GM23338 (cell line): ENCODE data around the gene CHI3L1. TPM values are rescaled to one million over a fixed set of nuclear protein-coding genes. Genes with fewer than 3 reads are reported as not detected.

Experiments
- ATAC-seq: fragments of 200-7000 bp; cut with Tn5 transposase; 3 replicates; pipeline ENCODE4 v1.9.1; 2020
- DNase-seq: peaks from one replicate; pipeline ENCODE4 v3.0.0-alpha.2; 2015; ENCODE audit warnings: low spot score
- H2AFZ ChIP-seq: fragments of 200-600 bp; sonication (generic); 2 replicates; pipeline ENCODE4 v1.8.0; 2016; ENCODE audit warnings: antibody characterized with exemption, mild to moderate bottlenecking, moderate library complexity
- H3F3A ChIP-seq: fragments of 200-600 bp; sonication (generic); replicated peaks from 2 replicates; pipeline ENCODE4 v1.8.0; 2017; ENCODE audit warnings: antibody characterized with exemption, mixed run types, low read depth
- H3K27ac ChIP-seq: fragments of 200-600 bp; sonication (generic); 2 replicates; pipeline ENCODE4 v1.6.1; 2016; ENCODE audit warnings: low read depth
- H3K27me3 ChIP-seq: fragments of 200-600 bp; sonication (generic); 2 replicates; pipeline ENCODE4 v1.8.0; 2016; ENCODE audit warnings: mild to moderate bottlenecking, mixed run types, moderate library complexity; ENCODE audit not compliant: insufficient read depth
- H3K36me3 ChIP-seq: fragments of 200-600 bp; sonication (generic); 2 replicates; pipeline ENCODE4 v1.8.0; 2016; ENCODE audit warnings: mild to moderate bottlenecking; ENCODE audit not compliant: insufficient read depth
- H3K4me1 ChIP-seq: fragments of 200-600 bp; sonication (generic); 2 replicates; pipeline ENCODE4 v1.8.0; 2016; ENCODE audit warnings: mild to moderate bottlenecking, moderate library complexity; ENCODE audit not compliant: insufficient read depth
- H3K4me2 ChIP-seq: fragments of 200-600 bp; sonication (generic); 2 replicates; pipeline ENCODE4 v1.7.1; 2017; ENCODE audit warnings: mixed run types
- H3K4me3 ChIP-seq: fragments of 200-600 bp; sonication (generic); 2 replicates; pipeline ENCODE4 v1.6.1; 2016; ENCODE audit warnings: mixed run types
- H3K79me2 ChIP-seq: fragments of 200-600 bp; sonication (generic); replicated peaks from 2 replicates; pipeline ENCODE4 v1.8.0; 2017; ENCODE audit warnings: mild to moderate bottlenecking; ENCODE audit not compliant: insufficient read depth
- H3K9me2 ChIP-seq: fragments of 200-600 bp; sonication (generic); 2 replicates; pipeline ENCODE4 v1.8.0; 2017; ENCODE audit not compliant: insufficient read depth
- H4K20me1 ChIP-seq: fragments of 200-600 bp; sonication (generic); replicated peaks from 2 replicates; pipeline ENCODE4 v1.8.0; 2017; ENCODE audit warnings: mild to moderate bottlenecking; ENCODE audit not compliant: insufficient read depth
- H3K27ac Mint-ChIP-seq: 2 replicates; pipeline ENCODE4 v1.8.0; 2020; ENCODE audit warnings: inconsistent platforms, mild to moderate bottlenecking, moderate library complexity, mixed read lengths
- H3K27me3 Mint-ChIP-seq: 3 replicates; pipeline ENCODE4 v1.8.0; 2022; ENCODE audit warnings: low read depth, mild to moderate bottlenecking, moderate library complexity, mixed read lengths, inconsistent platforms; ENCODE audit not compliant: insufficient read depth, poor library complexity
- H3K36me3 Mint-ChIP-seq: 3 replicates; pipeline ENCODE4 v1.8.0; 2021; ENCODE audit warnings: low read depth, mild to moderate bottlenecking, inconsistent platforms, moderate library complexity, mixed read lengths
- H3K4me1 Mint-ChIP-seq: 3 replicates; pipeline ENCODE4 v1.8.0; 2020; ENCODE audit warnings: mild to moderate bottlenecking, inconsistent platforms, mixed read lengths
- H3K4me3 Mint-ChIP-seq: 3 replicates; pipeline ENCODE4 v1.8.0; 2021; ENCODE audit warnings: moderate library complexity, mild to moderate bottlenecking, inconsistent platforms, mixed read lengths
- H3K9me3 Mint-ChIP-seq: 3 replicates; pipeline ENCODE4 v1.8.0; 2020; ENCODE audit warnings: moderate library complexity, mild to moderate bottlenecking, inconsistent platforms, mixed read lengths
- CREB1 ChIP-seq: fragments of 250-450 bp; sonication (Bioruptor Pico); IDR thresholded peaks from 2 replicates; pipeline ENCODE4 v1.5.0; 2020; ENCODE audit warnings: low read depth, mild to moderate bottlenecking, moderate library complexity
- ETS1 ChIP-seq: IDR thresholded peaks from 2 replicates; pipeline ENCODE4 v1.6.1; 2016; ENCODE audit warnings: antibody characterized with exemption
- EZH2 ChIP-seq: fragments of 200-600 bp; sonication (generic); IDR thresholded peaks from one replicate; pipeline ENCODE4 v1.8.0; 2017; ENCODE audit warnings: antibody characterized with exemption, mild to moderate bottlenecking, low read depth; ENCODE audit not compliant: unreplicated experiment
- EZH2phosphoT487 ChIP-seq: fragments of 200-600 bp; sonication (generic); IDR thresholded peaks from one replicate; pipeline ENCODE4 v1.8.1; 2018; ENCODE audit warnings: antibody characterized with exemption; ENCODE audit not compliant: unreplicated experiment
- NANOG ChIP-seq: IDR thresholded peaks from 2 replicates; pipeline ENCODE4 v1.6.1; 2016; ENCODE audit warnings: antibody characterized with exemption, borderline replicate concordance
- POLR2AphosphoS5 ChIP-seq: IDR thresholded peaks from 2 replicates; pipeline ENCODE4 v1.6.1; 2016; ENCODE audit warnings: antibody characterized with exemption, low read depth
- REST ChIP-seq: IDR thresholded peaks from one replicate; pipeline ENCODE4 v1.6.1; 2018; ENCODE audit warnings: antibody characterized with exemption; ENCODE audit not compliant: unreplicated experiment
- STAT1 ChIP-seq: IDR thresholded peaks from one replicate; pipeline ENCODE4 v1.6.1; 2016; ENCODE audit warnings: antibody characterized with exemption; ENCODE audit not compliant: unreplicated experiment
- ZNF114 ChIP-seq: fragments of 250-450 bp; sonication (Bioruptor Pico); IDR thresholded peaks from 2 replicates; pipeline ENCODE4 v1.5.0; 2020; ENCODE audit warnings: mild to moderate bottlenecking, moderate library complexity
- ZNF331 ChIP-seq: fragments of 250-450 bp; sonication (Bioruptor Pico); IDR thresholded peaks from 2 replicates; pipeline ENCODE4 v1.5.0; 2020; ENCODE audit warnings: low read depth, mild to moderate bottlenecking, moderate library complexity
- polyA plus RNA-seq: library from polyadenylated mRNA; unstranded; fragments of >200 nt; fragmentation: Nextera tagmentation; extraction: Ambion mirVana; gene quantifications from 2 replicates; pipeline ENCODE4 v1.2.1, GENCODE V29; 2016
- total RNA-seq: library from RNA; depleted of rRNA; stranded (reverse); fragments of >200 nt; shearing (Covaris generic); gene quantifications from 2 replicates; pipeline ENCODE4 v1.2.3, GENCODE V29; 2014
- TF ChIP-seq, protein P1 (sequence below), 2 experiments: fragments of 200-600 bp in 1 of 2; sonication (generic) in 1 of 2; conservative IDR thresholded peaks; 2 replicates each; pipeline versions ENCODE4 v1.5.1 to v1.6.1; 2016 to 2017; ENCODE audit warnings: antibody characterized with exemption in 2 of 2, low read depth in 2 of 2, mild to moderate bottlenecking in 2 of 2, moderate library complexity in 1 of 2

The CHI3L1 gene
- total and polyA plus RNA-seq, 2 experiments from 2014 or later: 0.76 TPM; not detected in 1

DNA sequence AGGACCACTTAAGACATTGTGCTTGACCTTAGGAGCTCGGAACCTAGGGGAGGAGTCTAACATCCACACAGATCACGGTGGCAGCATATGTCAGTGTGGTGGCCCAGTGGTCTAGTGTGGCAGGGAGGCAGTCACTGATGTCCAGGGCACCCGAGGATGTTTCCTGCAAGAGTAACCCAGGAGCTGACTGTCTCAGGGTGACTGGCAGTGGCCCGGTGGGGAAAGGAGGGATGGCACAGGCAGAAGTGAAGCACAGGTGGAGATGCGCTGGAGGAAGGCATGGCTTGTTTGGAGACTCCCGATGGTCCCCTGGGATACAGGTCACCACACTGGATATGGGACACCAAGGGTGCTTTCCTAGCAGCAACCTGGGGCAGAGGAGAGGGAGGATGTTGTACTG, 26.6 kb upstream of the CHI3L1 start:
- H3K4me3 ChIP-seq: no peak overlapping the region
- DNase-seq: no peak
- no peaks in the 10 kb centered on the region for H3K79me2 ChIP-seq
- no peak overlapping the region for H3K4me2 ChIP-seq
- H3K36me3 Mint-ChIP-seq: no peaks in the 10 kb centered on the region
- peaks cover 17% of the 10 kb centered on the region for H3K4me1 Mint-ChIP-seq
- no peak for ATAC-seq
- no peak for TF ChIP-seq EZH2phosphoT487
- no peak for TF ChIP-seq ZNF331
- no peak for TF ChIP-seq REST
- TF ChIP-seq ZNF114 (CRISPR knock-in tag): no peak
- TF ChIP-seq, protein P1, sequence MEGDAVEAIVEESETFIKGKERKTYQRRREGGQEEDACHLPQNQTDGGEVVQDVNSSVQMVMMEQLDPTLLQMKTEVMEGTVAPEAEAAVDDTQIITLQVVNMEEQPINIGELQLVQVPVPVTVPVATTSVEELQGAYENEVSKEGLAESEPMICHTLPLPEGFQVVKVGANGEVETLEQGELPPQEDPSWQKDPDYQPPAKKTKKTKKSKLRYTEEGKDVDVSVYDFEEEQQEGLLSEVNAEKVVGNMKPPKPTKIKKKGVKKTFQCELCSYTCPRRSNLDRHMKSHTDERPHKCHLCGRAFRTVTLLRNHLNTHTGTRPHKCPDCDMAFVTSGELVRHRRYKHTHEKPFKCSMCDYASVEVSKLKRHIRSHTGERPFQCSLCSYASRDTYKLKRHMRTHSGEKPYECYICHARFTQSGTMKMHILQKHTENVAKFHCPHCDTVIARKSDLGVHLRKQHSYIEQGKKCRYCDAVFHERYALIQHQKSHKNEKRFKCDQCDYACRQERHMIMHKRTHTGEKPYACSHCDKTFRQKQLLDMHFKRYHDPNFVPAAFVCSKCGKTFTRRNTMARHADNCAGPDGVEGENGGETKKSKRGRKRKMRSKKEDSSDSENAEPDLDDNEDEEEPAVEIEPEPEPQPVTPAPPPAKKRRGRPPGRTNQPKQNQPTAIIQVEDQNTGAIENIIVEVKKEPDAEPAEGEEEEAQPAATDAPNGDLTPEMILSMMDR (conservative IDR thresholded peaks at IDR 0.05; ENCODE audit: low read depth in 2 of 2): no peak
- no peak for TF ChIP-seq NANOG
- no peak for TF ChIP-seq STAT1
- no peak for TF ChIP-seq CREB1 (CRISPR knock-in tag)
- TF ChIP-seq ETS1: no peak
- H3K9me2 ChIP-seq: no peaks in the 10 kb centered on the region
- no peak overlapping the region for H3K27ac ChIP-seq
- H3K27me3 ChIP-seq: no peaks in the 10 kb centered on the region
- H3K9me3 Mint-ChIP-seq: no peaks in the 10 kb centered on the region; the same call in 2 of the 3 replicates
- peaks cover 21% of the 10 kb centered on the region for H3K27me3 Mint-ChIP-seq
- no peak overlapping the region for H3K4me3 Mint-ChIP-seq
- no peak overlapping the region for H3K27ac Mint-ChIP-seq
- H3K36me3 ChIP-seq: no peaks in the 10 kb centered on the region
- peaks cover 10% of the 10 kb centered on the region for H3K4me1 ChIP-seq
- H4K20me1 ChIP-seq: no peaks in the 10 kb centered on the region
- H3F3A ChIP-seq: no peaks in the 10 kb centered on the region
- no peak overlapping the region for H2AFZ ChIP-seq

DNA sequence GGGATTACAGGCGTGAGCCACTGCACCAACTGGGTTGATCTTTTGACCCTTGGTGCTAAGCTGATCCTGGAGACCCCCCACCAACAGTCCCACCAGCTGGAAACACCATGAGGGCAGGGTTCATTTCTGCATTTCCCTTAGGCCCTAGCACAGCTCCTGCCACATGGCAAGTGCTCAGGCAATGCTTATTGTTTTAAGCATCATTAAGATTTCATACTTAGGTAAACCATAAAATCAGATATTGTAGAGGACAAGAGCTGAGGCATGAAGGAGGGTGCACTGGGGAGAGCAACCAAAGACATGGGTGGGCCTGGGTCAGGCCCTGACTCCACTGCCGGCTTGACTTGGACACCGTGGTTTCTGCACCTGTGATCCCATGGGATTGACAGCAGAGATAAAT, 25.3 kb upstream of the CHI3L1 start:
- peaks cover 14% of the 10 kb centered on the region for H3K4me1 Mint-ChIP-seq
- no peak overlapping the region for H3K4me3 Mint-ChIP-seq
- H3K4me1 ChIP-seq: peaks cover 5% of the 10 kb centered on the region
- ATAC-seq (no peak), DNase-seq (no peak)
- H3K27ac Mint-ChIP-seq: no peak overlapping the region
- H3K4me2 ChIP-seq: no peak overlapping the region
- no peaks in the 10 kb centered on the region for H3K9me2 ChIP-seq
- no peaks in the 10 kb centered on the region for H3K27me3 ChIP-seq
- no peaks in the 10 kb centered on the region for H3F3A ChIP-seq
- no peak overlapping the region for H2AFZ ChIP-seq
- no peaks in the 10 kb centered on the region for H3K79me2 ChIP-seq
- H3K27ac ChIP-seq: no peak overlapping the region
- H3K4me3 ChIP-seq: no peak overlapping the region
- H3K36me3 ChIP-seq: no peaks in the 10 kb centered on the region
- H3K9me3 Mint-ChIP-seq: no peaks in the 10 kb centered on the region; the same call in 2 of the 3 replicates
- H4K20me1 ChIP-seq: no peaks in the 10 kb centered on the region
- no peaks in the 10 kb centered on the region for H3K36me3 Mint-ChIP-seq
- H3K27me3 Mint-ChIP-seq: peaks cover 13% of the 10 kb centered on the region
- TF ChIP-seq ZNF114 (CRISPR knock-in tag): no peak
- no peak for TF ChIP-seq ETS1
- no peak for TF ChIP-seq POLR2AphosphoS5
- TF ChIP-seq EZH2: no peak
- no peak for TF ChIP-seq ZNF331
- TF ChIP-seq, protein P1 (conservative IDR thresholded peaks at IDR 0.05; ENCODE audit: low read depth in 2 of 2): no peak
- no peak for TF ChIP-seq CREB1 (CRISPR knock-in tag)
- TF ChIP-seq EZH2phosphoT487: no peak
- TF ChIP-seq NANOG: no peak
- no peak for TF ChIP-seq STAT1
